COLO668 (cell line): ENCODE results near the gene COL4A2.
"Not testable (repeated sequence)": the region's sequence is repeated elsewhere in the genome, so short reads cannot be mapped to it uniquely, and the experiment has no call there.

Experiments used
- DNase-seq: peaks from one replicate; lab custom pipeline; 2025; ENCODE audit not compliant: unreplicated experiment; lab: John Stamatoyannopoulos, UW

The COL4A2 gene

GRCh38 chr13:110320645-110321044 is 13.6 kb downstream of the COL4A2 start:
- DNase-seq, result no peak

DNA sequence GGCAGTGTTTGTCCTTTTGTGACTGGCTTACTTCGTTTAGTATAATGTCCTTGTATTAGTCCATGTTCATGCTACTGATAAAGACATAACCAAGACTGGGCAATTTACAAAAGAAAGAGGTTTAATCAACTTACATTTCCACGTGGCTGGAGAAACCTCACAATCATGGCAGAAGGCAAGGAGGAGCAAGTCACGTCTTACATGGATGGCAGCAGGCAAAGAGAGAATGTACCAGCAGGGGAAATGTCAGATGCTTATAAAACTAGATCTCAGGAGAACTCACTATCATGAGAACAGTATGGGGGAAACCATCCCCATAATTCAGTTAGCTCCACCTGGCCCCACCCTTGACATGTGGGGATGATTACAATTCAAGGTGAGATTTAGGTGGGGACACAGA is 14.5 kb downstream of the COL4A2 start:
- DNase-seq, result not testable (repeated sequence)

GRCh38 chr13:110322126-110322827 is 15.2 kb downstream of the COL4A2 start:
- DNase-seq, result no peak

- DNase-seq, result no peak
Measured at GRCh38 chr13:110322828-110323171, 15.7 kb downstream of the COL4A2 start.

- DNase-seq, result no peak
Measured at GRCh38 chr13:110323172-110323891, 16.2 kb downstream of the COL4A2 start.

- no peak for DNase-seq
Measured at GRCh38 chr13:110324026-110324749, 17.1 kb downstream of the COL4A2 start.

DNA sequence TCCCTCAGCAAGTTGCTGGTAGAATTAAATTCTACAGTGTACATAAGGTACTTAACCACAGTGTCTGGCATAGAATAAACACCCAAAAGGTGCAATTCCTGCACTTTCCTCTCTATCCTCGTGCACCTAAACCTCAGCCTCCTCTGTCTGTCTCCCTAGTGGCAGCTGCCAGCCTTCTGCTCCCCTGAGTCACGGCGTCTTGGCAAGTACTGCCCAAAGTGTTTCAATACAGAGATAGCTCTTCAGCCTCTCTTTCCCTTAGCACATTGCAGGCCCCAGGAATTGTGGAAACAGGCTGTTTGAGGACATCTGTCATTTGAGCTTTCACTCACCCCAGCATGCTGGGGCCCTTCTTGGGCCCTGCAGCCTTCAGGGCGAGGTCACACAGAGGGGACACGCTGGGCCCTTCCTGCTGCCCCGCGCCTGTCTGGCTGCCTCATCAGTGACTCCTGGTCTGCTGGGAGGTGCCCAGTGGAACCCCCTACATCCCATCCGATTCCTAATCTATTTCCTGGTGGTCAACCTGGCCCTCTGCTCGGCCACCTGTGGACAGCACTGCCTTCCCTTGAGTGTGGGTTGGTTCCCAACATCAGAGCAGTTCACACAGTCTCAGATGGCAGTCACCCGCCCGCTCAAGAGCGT is 19.3 kb downstream of the COL4A2 start:
- no peak for DNase-seq

DNA sequence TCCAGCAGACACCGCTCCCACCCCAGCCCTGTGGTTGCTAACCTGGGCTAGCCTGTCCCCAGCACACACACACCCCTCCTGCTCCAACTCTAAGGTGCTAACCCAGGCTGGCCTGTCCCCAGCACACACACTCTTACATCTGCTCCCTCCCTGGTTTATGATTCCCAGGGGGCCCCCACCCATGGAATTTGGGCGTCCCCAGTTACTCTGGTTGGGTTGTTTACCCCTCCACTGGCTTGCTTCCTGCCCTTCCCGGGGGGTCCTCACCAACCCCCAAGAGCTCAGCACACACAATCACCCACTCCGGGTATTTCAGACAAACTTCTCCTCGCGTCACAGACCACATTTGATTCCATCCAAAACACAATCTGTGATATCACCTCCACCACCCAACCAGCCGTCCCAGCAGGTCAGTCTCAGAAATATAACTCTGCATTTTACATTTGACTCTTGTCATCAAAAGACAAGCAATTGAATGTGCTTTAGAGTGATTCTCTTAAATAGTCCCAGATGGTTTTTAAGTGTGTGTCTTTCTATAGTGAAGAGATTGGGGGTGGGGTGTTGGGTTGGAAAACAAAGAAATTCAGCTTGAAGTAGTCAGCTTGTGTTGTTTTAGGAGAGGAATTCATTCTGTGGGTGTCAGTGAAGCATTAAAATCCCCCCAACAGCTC is 20.1 kb downstream of the COL4A2 start:
- no peak for DNase-seq

DNA sequence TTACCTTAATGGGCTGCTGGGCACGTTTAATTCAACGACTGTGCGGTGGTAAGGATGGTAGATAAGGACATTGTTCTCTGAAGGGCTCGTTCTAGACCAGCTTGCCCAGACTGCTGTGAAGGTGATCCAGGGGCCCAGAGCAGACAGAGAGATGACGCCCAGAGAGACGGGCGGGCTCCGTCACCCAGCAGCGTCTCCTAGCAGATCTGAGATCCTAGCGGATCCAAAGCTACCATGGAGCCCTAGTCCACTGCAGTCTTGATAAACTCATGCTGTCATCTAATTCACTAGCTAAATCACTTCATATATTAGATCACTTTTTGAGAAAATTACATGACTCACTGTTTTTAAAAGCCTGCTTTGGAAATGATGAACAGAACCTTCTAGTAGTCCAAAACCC is 21.5 kb downstream of the COL4A2 start:
- no peak for DNase-seq

- DNase-seq, result no peak
Measured at GRCh38 chr13:110329258-110329657, 22.2 kb downstream of the COL4A2 start.

GRCh38 chr13:110329798-110330461 is 22.8 kb downstream of the COL4A2 start:
- no peak for DNase-seq

- no peak for DNase-seq
Measured at GRCh38 chr13:110330491-110331011, 23.5 kb downstream of the COL4A2 start.

GRCh38 chr13:110331362-110331761 is 24.3 kb downstream of the COL4A2 start:
- DNase-seq, result no peak

DNA sequence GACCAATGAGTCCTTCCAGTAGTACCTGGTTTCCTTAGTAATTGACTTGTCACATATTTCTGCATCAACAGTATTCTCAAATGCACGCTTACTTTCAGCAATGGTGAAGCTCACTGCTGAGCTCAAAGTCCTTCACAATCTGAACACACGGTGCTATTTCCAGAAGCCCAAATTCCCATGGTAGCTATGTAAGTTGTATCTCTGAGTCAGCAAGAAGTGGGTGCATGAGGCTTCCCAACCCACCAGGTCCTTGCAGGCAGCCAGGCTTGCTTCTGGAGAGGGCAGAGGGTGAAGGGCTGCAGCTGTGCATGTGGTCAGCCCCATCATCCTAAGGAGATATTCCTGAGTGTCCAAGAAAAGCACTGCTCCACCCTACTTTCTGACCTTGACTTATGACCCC is 25.7 kb downstream of the COL4A2 start:
- DNase-seq, result no peak

- DNase-seq, result no peak
Measured at GRCh38 chr13:110333837-110334236, 26.8 kb downstream of the COL4A2 start.

GRCh38 chr13:110334256-110334655 is 27.2 kb downstream of the COL4A2 start:
- no peak for DNase-seq

GRCh38 chr13:110334841-110335490 is 27.9 kb downstream of the COL4A2 start:
- DNase-seq, result no peak

DNA sequence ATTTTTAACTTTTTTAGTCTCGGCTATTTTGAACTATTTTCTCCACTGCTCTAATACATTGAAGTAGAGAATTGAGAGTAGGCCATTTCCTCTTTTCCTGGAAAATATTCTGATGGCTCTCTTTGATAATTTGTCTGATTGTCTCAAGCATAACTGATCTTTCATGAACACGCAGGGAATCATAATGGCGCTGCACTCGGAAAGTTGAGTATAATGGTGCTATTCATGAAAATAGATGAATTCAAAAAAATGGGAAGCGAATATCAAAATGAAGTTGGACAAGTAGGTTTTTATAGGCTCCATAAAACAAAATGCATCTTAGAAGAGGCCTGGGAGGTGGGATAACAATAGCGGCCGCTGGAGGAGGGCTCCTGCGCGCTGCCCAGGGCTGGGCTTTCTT is 29.0 kb downstream of the COL4A2 start:
- no peak for DNase-seq

GRCh38 chr13:110336681-110337080 is 29.6 kb downstream of the COL4A2 start:
- DNase-seq, result no peak

DNA sequence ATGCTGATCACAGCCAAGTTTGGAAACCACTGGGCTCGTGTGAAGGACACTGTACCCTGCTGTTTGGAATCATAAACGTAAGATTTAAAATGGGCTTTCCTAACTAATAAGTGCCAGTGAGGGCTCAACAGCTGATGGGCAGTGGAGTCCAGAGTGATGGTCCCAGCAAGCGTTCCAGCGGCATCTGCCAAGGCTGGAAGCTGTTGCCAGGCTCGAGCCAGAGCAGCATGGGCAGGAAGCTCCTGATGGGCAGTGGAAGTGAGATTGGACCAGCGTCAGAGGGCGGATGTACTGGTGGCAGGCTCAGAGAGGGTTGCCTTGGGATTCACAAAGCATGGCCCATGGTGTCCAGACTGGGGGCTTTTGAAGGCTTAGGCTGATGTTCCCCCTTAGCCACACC is 30.2 kb downstream of the COL4A2 start:
- no peak for DNase-seq
